Tibial artery (tissue), 4 donors: ENCODE data around the gene LAMB2.

Source experiments
- DNase-seq, 2 donors: peaks; one replicate each; pipeline ENCODE4 v3.0.0-alpha.2; 2019
- H3K27ac ChIP-seq, 2 donors: fragments of 200-600 bp; sonication (generic) in 1 of 2; 1 replicate in 1 of 2; 2 replicates in 1 of 2; pipeline ENCODE4 v1.5.1; 2018 to 2019; ENCODE audit warnings: mild to moderate bottlenecking in 1 of 2
- H3K27me3 ChIP-seq, 2 donors: fragments of 200-600 bp; sonication (generic) in 1 of 2; one replicate each; pipeline versions ENCODE4 v1.5.1 to v1.6.0; 2016 to 2019
- H3K36me3 ChIP-seq, 3 donors: fragments of 200-600 bp; sonication (generic) in 2 of 3; one replicate each; pipeline ENCODE4 v1.5.1; 2016 to 2019; ENCODE audit warnings: mild to moderate bottlenecking in 2 of 3
- H3K4me1 ChIP-seq, 4 donors: fragments of 200-600 bp; sonication (generic) in 2 of 4; 1 replicate in 3 of 4; 2 replicates in 1 of 4; pipeline ENCODE4 v1.5.1; 2016 to 2019
- H3K4me3 ChIP-seq, 2 donors: fragments of 200-600 bp; sonication (generic) in 1 of 2; 1 replicate in 1 of 2; 2 replicates in 1 of 2; pipeline ENCODE4 v1.5.1; 2018 to 2019; ENCODE audit warnings: mild to moderate bottlenecking in 2 of 2
- H3K9me3 ChIP-seq, 3 donors: fragments of 200-600 bp; sonication (generic) in 1 of 3; one replicate each; pipeline ENCODE4 v1.5.1; 2016 to 2019
- intact Hi-C: fragments of 100-400 bp; cut with DNase I; formaldehyde crosslinking; loops from one replicate; pipeline ENCODE4 v1.15.0; 2023; ENCODE audit warnings: low total_unique reads
- TF ChIP-seq, protein P1 (sequence below), 2 experiments: fragments of 200-600 bp in 1 of 2; fragments of 450-650 bp in 1 of 2; IDR thresholded peaks; one replicate each; pipeline ENCODE4 v1.5.1; 2017 to 2019; ENCODE audit warnings: antibody characterized with exemption in 2 of 2, mild to moderate bottlenecking in 1 of 2, moderate library complexity in 1 of 2

The LAMB2 gene

DNA sequence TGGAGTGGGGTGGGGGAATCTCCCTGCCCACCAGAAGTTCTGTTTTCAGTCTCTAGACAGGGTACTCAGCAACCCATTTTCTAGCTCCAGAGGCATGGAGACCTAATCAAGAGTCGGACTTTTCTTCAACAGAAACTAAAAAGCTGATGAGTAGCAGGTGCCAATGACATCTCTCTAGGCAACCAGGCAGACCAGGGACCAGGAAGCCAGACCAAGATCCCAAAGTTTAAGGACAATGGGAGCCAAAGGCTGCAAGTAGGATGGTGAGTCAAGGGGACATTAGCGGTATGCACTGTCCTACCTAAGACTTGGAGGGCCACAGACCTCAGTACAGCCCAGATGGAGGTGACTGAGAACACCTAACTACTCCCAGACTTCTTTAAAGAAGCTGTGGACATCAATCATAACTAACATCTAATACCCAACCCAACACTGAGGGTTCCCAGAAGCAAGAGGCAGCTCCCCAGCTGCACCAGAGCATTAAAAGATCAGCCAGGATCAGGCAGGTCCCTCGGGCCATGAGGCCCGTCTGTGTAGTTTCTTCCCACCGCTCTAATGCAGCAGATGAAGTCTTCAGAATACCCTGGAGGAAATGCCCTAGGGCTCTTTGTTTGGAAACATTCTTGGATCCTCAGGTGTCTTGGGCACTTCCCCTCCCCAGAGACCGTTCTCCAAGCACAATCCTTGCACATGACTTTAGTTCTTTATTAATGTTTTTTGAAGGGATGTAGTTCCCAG, 32.3 kb upstream of the LAMB2 start:
- Histone ChIP-seq H3K27me3 (no peaks in the 10 kb centered on the region), H3K4me3 (peak overlapping the region; percentile 72 to 89), H3K4me1 (peaks cover 0 to 22% (median 19%) of the 10 kb centered on the region in 4 donors), H3K9me3 (no peaks in the 10 kb centered on the region), H3K27ac (peak overlapping the region; percentile 86 to 94), H3K36me3 (peaks cover 7 to 32% (median 29%) of the 10 kb centered on the region in 3 donors)
- intact Hi-C loops: no loop called here
- TF ChIP-seq, protein P1, sequence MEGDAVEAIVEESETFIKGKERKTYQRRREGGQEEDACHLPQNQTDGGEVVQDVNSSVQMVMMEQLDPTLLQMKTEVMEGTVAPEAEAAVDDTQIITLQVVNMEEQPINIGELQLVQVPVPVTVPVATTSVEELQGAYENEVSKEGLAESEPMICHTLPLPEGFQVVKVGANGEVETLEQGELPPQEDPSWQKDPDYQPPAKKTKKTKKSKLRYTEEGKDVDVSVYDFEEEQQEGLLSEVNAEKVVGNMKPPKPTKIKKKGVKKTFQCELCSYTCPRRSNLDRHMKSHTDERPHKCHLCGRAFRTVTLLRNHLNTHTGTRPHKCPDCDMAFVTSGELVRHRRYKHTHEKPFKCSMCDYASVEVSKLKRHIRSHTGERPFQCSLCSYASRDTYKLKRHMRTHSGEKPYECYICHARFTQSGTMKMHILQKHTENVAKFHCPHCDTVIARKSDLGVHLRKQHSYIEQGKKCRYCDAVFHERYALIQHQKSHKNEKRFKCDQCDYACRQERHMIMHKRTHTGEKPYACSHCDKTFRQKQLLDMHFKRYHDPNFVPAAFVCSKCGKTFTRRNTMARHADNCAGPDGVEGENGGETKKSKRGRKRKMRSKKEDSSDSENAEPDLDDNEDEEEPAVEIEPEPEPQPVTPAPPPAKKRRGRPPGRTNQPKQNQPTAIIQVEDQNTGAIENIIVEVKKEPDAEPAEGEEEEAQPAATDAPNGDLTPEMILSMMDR (IDR thresholded peaks at IDR 0.05): no peak
- DNase-seq: no peak

- H3K36me3 ChIP-seq: peaks cover 7 to 32% (median 29%) of the 10 kb centered on the region in 3 donors
- no peak overlapping the region for H3K4me3 ChIP-seq
- H3K9me3 ChIP-seq: no peaks in the 10 kb centered on the region
- TF ChIP-seq, protein P1 (IDR thresholded peaks at IDR 0.05): no peak
- DNase-seq: no peak
- H3K27ac ChIP-seq: no peak overlapping the region
- H3K4me1 ChIP-seq: peaks cover 0 to 22% (median 19%) of the 10 kb centered on the region in 4 donors
- H3K27me3 ChIP-seq: no peaks in the 10 kb centered on the region
- intact Hi-C loops: no loop called here
These were observed 30.8 kb upstream of the LAMB2 start for GRCh38 chr3:49163609-49164008.

DNA sequence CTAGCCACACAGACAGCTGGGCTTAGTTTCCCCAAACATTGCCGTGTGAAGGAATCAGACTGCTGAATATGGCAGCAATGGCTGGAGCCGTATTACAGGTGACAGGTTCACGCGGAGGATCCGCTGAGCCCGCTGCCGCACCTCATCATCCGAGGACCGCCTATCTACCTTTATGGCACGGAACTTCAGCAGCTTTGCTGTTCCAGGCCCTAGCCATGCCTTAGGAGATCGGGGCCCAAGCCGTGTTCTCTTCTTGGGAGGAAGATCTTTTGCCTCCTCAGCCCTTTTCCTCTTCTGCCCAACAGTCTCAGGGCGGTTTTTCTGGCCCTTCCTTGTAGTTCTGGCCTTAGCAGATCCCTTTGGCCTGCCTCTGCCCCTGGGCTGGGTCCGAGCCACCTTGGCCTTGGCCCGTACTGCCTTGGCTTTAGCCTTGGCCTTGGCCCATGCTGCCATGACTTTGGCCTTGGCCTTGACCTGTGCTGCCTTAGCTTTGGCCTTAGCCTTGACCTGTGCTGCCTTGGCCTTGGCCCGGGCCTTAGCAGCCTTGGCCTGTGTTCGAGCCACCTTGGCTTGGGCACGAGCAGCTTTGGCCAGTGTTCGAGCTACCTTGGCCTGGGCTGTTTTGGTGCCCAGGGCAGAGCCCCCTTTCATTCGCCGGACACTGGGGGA, 30.0 kb upstream of the LAMB2 start:
- Histone ChIP-seq H3K9me3 (no peaks in the 10 kb centered on the region), H3K27me3 (no peaks in the 10 kb centered on the region), H3K36me3 (peaks cover 7 to 32% (median 29%) of the 10 kb centered on the region in 3 donors), H3K4me3 (no peak overlapping the region), H3K4me1 (peaks cover 0 to 22% (median 19%) of the 10 kb centered on the region in 4 donors), H3K27ac (no peak overlapping the region)
- TF ChIP-seq, protein P1 (IDR thresholded peaks at IDR 0.05): no peak
- DNase-seq: no peak
- intact Hi-C loops: no loop called here

DNA sequence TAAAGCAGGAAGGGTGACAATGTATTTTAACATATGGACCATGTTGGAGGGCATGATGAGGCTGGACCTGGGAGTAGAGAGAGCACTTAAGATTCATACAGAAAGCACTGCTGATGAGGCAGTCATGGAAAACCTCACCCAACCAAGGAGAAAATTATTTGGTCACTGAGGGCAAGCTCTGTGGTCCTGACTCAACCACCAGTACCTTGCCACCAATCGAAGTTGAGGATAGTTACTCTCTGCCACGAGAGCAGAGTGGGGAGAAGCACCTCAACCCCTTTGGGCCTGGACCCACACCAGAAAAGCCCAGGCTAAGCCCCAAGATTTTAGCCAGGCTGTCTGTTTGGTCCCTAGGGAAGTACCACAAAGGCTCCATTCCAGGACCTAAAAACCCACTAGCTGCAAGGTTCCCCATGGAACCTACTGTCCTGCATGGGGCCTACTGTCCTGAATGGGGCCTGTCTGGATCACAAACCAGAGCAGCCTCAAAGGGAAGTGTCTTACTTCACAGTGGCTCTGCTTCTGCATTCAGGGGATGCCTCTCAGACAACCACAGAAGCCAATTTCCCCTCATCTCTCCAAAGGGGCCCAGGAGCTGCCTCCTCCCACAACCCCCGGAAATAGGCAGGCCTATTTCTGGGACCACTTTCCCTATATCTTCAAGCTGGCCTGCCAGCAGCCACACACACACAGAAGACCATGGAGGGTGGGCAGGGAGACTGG, 29.1 kb upstream of the LAMB2 start:
- H3K36me3 ChIP-seq: peaks cover 7 to 32% (median 29%) of the 10 kb centered on the region in 3 donors
- intact Hi-C loops: no loop called here
- no peaks in the 10 kb centered on the region for H3K9me3 ChIP-seq
- no peak overlapping the region for H3K4me3 ChIP-seq
- peaks cover 0 to 21% (median 19%) of the 10 kb centered on the region in 4 donors for H3K4me1 ChIP-seq
- H3K27ac ChIP-seq: no peak overlapping the region
- no peaks in the 10 kb centered on the region for H3K27me3 ChIP-seq
- no peak for DNase-seq
- TF ChIP-seq, protein P1 (IDR thresholded peaks at IDR 0.05): no peak

DNA sequence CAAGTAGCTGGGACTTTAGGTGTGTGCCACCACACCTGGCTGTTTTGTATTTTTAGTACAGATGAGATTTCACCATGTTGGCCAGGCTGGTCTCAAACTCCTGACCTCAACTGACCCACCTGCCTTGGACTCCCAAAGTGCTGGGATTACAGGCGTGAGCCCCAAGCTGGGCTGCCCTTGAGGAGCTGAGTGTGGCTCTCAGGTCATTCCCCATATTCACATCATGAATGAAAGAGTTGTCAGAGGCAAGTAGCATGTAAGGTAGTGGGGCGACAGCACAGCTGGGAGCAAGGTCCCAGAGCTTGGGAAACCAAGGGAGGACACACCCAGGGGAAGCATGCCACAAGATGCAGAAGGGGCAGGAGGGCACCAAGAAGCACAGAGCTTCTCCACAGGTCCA, 28.3 kb upstream of the LAMB2 start:
- no peak overlapping the region for H3K27ac ChIP-seq
- intact Hi-C loops: no loop called here
- TF ChIP-seq, protein P1 (IDR thresholded peaks at IDR 0.05): no peak
- H3K27me3 ChIP-seq: no peaks in the 10 kb centered on the region
- peaks cover 0 to 14% (median 12%) of the 10 kb centered on the region in 4 donors for H3K4me1 ChIP-seq
- peaks cover 7 to 32% (median 29%) of the 10 kb centered on the region in 3 donors for H3K36me3 ChIP-seq
- DNase-seq: no peak
- no peak overlapping the region for H3K4me3 ChIP-seq
- H3K9me3 ChIP-seq: no peaks in the 10 kb centered on the region
